Activated T-cell treated with anti-CD3 and anti-CD28 coated beads, Interleukin-2, amount 50 U/mL, for 4 hours (primary cell): Measurements from ENCODE around the gene SSH3. TPM values are rescaled to one million over a fixed set of nuclear protein-coding genes. Genes with fewer than 3 reads are reported as not detected.

Experiments
- ATAC-seq, 2 donors: fragments of 200-7000 bp; cut with Tn5 transposase; one replicate each; pipeline ENCODE4 v1.10.0; 2021
- DNase-seq: peaks from one replicate; pipeline ENCODE4 v3.0.0-alpha.2; 2020
- H3K27me3 Mint-ChIP-seq: one replicate; pipeline ENCODE4 v1.8.0; 2021; ENCODE audit warnings: low read depth, mixed read lengths
- H3K36me3 Mint-ChIP-seq: one replicate; pipeline ENCODE4 v1.8.0; 2022; ENCODE audit warnings: mixed read lengths; ENCODE audit not compliant: insufficient read depth
- H3K4me1 Mint-ChIP-seq: one replicate; pipeline ENCODE4 v1.8.0; 2021; ENCODE audit warnings: low read depth, mixed read lengths
- H3K4me3 Mint-ChIP-seq: one replicate; pipeline ENCODE4 v1.8.0; 2021; ENCODE audit warnings: mild to moderate bottlenecking, moderate library complexity, mixed read lengths
- H3K9me3 Mint-ChIP-seq: one replicate; pipeline ENCODE4 v1.8.0; 2021; ENCODE audit warnings: mixed read lengths
- total RNA-seq, 3 donors: library from RNA; stranded (reverse); gene quantifications; one replicate each; pipeline ENCODE4 v1.2.1, GENCODE V29; 2021

Gene SSH3
- total RNA-seq, 3 donors from 2014 or later = 4.8 to 7.2 (median 6.6) TPM

DNA sequence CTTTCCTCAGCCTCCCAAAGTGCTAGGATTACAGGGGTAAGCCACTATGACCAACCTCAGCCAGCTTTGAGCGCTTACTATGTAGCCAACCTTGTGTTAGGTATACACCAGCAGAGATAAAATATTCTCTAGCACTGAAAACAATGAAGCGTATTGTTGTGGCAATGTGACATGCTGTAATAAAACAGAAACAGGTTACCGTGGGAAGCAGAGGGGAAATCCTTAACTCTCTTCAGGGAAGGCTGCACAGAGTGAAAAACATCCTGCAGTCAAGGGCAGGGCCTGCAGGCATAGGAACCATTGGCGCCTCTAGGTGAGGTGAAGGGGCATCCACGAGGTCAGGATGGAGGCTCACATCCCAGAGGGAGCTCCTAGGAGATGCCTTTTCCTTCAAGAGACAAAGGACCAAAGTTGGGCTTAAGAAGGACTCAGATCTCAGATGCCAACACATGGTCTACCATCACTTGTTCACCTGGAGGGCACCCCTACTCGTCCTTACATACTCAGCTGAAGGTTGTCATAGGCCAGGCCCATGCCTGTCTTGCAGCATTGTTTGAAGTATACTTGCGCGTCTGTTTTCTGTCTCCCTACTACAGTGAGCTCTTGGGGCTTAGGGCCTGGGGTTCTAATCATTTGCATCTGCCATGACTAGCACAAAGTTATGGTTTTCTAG is 42.1 kb downstream of the SSH3 start:
- Mint-ChIP-seq H3K36me3 (no peaks in the 10 kb centered on the region), H3K4me3 (no peak overlapping the region), H3K9me3 (no peaks in the 10 kb centered on the region), H3K27me3 (no peaks in the 10 kb centered on the region), H3K4me1 (peaks cover 46% of the 10 kb centered on the region)
- DNase-seq (no peak), ATAC-seq (peak; percentile 36 to 61)

DNA sequence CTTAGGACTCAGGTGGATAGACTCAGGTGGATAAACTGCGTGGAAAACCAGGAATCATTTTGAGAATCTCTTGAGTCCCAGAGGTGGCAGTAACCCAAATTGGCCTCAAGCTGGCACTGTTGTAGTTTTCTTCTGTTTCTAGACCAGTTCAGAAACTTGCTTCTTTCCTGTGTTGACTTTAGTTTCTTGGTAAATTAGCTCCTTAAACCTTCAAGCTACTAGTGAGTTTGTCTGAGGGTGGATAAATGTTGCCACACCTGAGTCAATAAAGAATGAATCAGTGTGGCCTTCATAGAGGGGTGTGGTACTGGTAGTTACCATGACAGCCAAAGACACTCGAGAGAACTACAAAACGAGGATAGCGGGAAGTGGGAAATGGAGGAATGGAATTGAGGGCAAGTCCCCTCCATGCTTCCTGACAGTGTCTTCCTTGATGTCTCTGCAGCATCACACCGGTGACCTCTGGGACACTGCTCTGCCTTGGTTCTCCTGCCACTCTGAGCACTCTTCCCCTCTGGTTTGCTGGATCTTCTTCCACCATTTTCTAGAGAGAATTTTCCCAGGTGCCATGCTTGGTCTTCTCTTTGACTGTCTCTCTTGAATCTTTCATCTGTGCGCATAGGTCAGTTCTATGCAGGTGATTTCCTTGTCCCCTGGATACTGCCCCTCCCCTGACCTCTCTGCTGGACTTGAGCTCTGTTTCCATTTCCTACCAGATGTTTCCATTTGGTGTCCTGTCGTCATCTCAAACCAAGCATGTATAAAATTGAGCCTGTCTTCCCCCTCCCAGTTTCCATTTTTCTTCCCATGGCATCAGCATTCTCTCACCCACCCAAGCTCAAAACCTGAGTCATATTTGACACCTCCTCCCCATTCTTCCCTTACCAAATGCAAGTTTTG is 42.8 kb downstream of the SSH3 start:
- no peaks in the 10 kb centered on the region for H3K36me3 Mint-ChIP-seq
- H3K9me3 Mint-ChIP-seq = no peaks in the 10 kb centered on the region
- H3K4me1 Mint-ChIP-seq = peaks cover 51% of the 10 kb centered on the region
- H3K27me3 Mint-ChIP-seq = no peaks in the 10 kb centered on the region
- H3K4me3 Mint-ChIP-seq = no peak overlapping the region
- DNase-seq = no peak
- peak; percentile 58 to 69 for ATAC-seq

DNA sequence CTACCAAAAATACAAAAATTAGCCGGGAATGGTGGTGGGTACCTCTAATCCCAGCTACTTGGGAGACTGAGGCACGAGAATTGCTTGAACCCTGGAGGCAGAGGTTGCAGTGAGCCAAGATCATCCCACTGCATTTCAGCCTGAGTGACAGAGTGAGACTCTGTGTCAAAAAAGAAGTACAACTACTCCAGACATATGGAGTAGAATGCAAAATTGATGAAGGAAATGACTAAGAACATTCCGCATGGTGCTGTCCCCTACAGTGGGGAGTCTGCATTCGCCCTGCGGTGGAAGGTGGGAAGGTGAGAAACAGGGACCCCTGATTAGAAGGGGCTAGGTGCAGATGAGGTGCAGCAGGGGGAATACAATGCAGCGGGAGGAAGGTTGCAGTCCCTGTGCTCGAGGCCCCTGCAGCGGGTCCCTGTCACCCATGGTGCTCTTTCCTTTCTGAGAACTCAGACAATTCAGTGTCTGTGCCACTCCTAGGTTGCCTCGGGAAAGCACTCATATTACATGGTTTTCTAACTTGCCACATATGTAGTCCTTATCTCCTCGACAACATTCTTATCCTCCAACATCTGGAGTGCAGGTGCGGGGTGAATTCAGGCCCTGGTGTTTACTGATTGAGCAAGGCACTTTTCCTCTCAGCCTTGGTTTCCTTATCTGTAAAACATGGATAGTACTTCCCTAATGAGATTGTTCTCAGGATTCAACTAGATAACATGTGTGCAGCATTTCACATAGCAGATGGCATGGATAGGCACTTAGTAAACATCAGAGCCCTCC is 44.8 kb downstream of the SSH3 start:
- ATAC-seq (no peak), DNase-seq (no peak)
- Mint-ChIP-seq H3K4me1 (peaks cover 64% of the 10 kb centered on the region), H3K9me3 (no peaks in the 10 kb centered on the region), H3K36me3 (no peaks in the 10 kb centered on the region), H3K4me3 (no peak overlapping the region), H3K27me3 (no peaks in the 10 kb centered on the region)

DNA sequence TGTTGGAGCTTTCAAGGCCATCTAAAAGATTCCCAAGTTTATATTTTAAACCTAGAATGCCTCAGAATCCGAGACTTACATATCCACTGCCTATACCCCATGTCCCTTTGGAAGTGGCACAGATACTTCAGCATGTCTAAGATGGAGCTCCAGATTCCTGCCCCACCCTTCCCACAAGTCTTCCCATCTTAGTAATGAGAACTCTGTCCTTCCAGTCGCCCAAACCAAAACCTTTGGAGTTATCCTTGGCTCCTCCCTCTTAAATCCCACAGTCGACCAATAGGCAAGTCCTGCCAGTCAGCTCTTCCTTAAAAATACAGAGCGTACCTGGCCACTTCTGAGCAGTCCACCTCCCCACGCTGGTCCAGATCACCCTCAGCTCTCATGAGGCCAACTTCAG is 45.7 kb downstream of the SSH3 start:
- Mint-ChIP-seq H3K4me1 (peaks cover 70% of the 10 kb centered on the region), H3K36me3 (no peaks in the 10 kb centered on the region), H3K27me3 (no peaks in the 10 kb centered on the region), H3K4me3 (no peak overlapping the region), H3K9me3 (no peaks in the 10 kb centered on the region)
- ATAC-seq (no peak), DNase-seq (no peak)

DNA sequence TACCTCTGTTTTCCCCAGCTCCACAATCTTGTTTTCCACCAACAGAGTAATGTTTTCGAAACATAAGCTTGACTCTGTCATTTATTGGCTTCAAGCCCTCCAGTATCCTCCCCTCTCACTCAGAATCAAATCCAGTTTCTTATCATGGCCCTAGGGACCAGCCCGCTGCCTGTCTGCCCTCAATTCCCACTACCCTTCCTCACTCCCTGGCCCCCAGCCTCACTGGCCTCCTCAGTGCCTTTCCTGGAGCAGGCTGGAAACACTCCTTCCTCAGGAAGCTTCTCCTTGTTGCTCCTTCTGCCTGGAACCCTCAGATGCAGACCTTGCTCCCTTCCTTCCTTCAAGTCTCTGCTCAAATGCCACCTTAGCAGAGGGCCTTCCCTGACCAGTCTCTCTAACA is 46.1 kb downstream of the SSH3 start:
- Mint-ChIP-seq H3K4me3 (no peak overlapping the region), H3K4me1 (peaks cover 70% of the 10 kb centered on the region), H3K27me3 (no peaks in the 10 kb centered on the region), H3K9me3 (no peaks in the 10 kb centered on the region), H3K36me3 (no peaks in the 10 kb centered on the region)
- ATAC-seq (no peak), DNase-seq (no peak)

GRCh38 chr11:67349928-67350465 is 46.7 kb downstream of the SSH3 start:
- H3K9me3 Mint-ChIP-seq = no peaks in the 10 kb centered on the region
- H3K27me3 Mint-ChIP-seq = no peaks in the 10 kb centered on the region
- no peak overlapping the region for H3K4me3 Mint-ChIP-seq
- H3K4me1 Mint-ChIP-seq = peaks cover 71% of the 10 kb centered on the region
- H3K36me3 Mint-ChIP-seq = no peaks in the 10 kb centered on the region
- no peak for DNase-seq
- no peak for ATAC-seq

- ATAC-seq = peak; percentile 13 to 29
- Mint-ChIP-seq H3K27me3 (no peaks in the 10 kb centered on the region), H3K4me1 (peaks cover 59% of the 10 kb centered on the region), H3K36me3 (no peaks in the 10 kb centered on the region), H3K9me3 (no peaks in the 10 kb centered on the region), H3K4me3 (peak overlapping the region; percentile 96)
- DNase-seq = peak; percentile 69
Observed at GRCh38 chr11:67351275-67352005, 48.1 kb downstream of the SSH3 start.

DNA sequence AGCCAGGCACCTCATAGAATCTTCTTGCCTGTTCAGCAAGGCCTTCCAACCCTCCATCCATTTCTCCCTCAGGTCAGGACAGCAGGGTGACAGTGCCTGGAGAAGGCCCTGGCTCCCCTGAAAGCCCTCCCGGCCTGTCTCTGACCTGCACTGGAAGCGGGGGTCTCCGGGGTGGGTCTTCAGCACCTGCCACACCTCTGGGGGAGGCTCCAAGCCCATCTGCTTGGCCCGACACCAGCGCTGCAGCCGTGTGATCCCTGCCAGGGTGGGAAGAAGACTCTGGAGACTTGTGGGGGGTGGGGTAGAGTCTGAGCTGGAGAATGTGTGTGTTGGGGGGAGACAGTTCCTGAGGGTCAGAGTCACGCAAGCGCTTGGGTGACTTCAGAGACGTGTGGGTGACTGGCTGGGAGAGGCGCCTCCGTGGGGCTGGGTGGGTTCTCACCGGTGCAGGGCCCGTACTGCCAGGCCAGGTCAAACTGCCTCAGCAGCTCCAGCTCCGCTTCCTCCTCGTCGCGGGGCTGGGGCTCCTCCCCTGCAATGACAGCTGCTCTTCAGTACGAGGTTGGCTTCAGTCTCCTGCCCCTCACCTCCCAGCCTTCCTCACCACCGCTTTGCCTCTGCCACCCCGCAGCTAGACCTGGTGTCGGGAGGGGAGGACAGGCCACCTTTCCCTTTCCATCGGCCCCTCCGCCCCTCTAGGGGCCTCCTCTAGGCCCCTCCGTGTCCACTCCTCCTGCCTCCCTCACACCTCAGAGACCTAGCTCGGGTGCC is 49.4 kb downstream of the SSH3 start:
- H3K4me1 Mint-ChIP-seq = peaks cover 66% of the 10 kb centered on the region
- no peaks in the 10 kb centered on the region for H3K27me3 Mint-ChIP-seq
- ATAC-seq (peak; percentile 33 to 34), DNase-seq (peak; percentile 34)
- no peaks in the 10 kb centered on the region for H3K36me3 Mint-ChIP-seq
- no peaks in the 10 kb centered on the region for H3K9me3 Mint-ChIP-seq
- H3K4me3 Mint-ChIP-seq = peak overlapping the region; percentile 96

GRCh38 chr11:67353317-67354074 is 50.2 kb downstream of the SSH3 start, which contains the start of gene POLD4:
Gene POLD4 (minus strand): TSS chr11:67353546. CDS start chr11:67353399, 147 bp downstream.
- H3K4me1 Mint-ChIP-seq = peaks cover 62% of the 10 kb centered on the region
- H3K36me3 Mint-ChIP-seq = no peaks in the 10 kb centered on the region
- peak; percentile 95 for DNase-seq
- H3K4me3 Mint-ChIP-seq = peak within 1 kb of the TSS; percentile 96
- H3K27me3 Mint-ChIP-seq = no peaks in the 10 kb centered on the region
- peak; percentile 93 for ATAC-seq
- no peaks in the 10 kb centered on the region for H3K9me3 Mint-ChIP-seq

DNA sequence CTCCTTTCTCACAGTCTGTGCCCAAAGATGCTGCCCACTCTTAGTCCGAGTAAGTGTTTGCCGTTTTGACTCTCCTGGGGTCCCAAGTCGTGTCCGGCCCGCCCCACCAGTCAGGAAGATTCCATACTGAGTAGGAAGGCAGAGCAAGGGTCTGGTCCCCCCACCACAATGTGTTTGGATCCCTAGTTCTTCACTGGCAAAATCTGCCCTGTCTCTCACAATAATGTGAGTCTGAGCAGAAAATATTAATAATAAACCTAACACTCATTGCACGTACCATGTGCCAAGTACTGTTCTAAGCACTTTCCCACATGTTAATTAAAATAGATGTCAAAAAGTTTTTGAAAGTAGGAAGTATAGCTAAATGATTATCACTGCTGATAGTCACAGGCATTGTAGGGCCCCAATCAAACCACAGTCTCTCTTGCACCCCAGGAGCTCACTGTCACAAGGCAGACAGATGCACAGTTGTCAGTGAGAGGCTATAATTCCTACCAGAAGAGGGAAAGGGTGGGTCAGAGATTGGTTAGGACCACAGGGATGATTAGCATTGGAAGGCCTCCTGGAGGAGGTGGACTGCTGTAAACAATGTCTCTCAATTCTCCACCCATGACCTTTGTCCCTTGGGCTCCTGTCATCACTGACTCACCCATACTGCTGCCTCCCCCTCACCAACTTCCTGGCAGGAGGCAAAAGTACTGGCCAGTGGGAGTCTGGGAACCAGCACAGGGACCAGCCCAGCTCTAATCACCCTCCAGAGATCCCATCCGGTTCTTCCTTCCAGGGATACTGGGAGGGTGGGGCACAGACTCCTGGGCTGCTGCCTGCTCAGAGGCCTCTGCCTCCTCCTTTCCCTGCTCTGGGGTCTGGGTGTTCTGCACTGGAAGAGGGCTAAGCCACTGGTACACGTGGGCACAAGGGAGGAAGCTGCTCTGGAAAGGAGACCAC is 51.0 kb downstream of the SSH3 start:
- DNase-seq (no peak), ATAC-seq (no peak)
- Mint-ChIP-seq H3K9me3 (no peaks in the 10 kb centered on the region), H3K36me3 (no peaks in the 10 kb centered on the region), H3K27me3 (no peaks in the 10 kb centered on the region), H3K4me1 (peaks cover 54% of the 10 kb centered on the region), H3K4me3 (peak overlapping the region; percentile 96)

DNA sequence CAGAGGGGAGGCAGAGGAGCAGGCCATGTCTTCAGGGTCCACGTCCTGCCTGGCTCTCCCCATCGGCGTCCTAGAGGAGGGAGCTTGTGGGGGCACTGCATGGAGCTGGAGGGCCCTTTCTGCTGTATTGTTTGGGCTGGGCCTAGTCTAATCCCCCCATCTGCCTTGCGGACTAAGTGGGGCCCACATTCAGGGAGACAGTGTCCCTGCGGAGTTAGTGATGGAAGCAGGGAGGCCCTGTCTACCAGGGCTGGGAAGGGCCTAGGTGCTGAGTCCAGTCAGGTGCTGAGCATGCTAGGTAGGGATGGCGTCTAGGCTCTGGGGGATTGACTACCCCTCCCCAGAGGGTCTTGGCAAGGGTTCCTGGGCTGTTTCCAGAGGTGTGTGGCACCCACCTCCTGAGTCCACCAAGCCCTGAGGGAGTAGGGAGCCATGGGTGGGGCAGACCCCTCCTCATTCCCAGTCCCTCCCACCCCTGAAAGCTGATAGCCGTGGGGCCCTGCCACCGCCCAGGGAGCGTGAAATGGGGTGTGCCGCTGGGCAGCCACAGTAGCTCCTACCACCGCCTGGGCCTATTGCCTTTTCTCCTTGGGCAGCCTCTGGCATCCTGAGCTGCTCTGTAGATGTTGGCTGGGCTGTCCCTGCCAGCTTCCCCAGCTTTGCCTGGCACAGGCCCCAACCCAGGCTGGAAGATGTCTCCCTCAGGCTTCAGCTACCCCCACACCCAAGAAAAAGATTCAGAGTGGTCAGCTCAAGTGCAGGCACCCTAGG is 51.9 kb downstream of the SSH3 start:
- H3K4me3 Mint-ChIP-seq = no peak overlapping the region
- H3K27me3 Mint-ChIP-seq = no peaks in the 10 kb centered on the region
- DNase-seq (no peak), ATAC-seq (no peak)
- H3K4me1 Mint-ChIP-seq = peaks cover 45% of the 10 kb centered on the region
- H3K36me3 Mint-ChIP-seq = no peaks in the 10 kb centered on the region
- no peaks in the 10 kb centered on the region for H3K9me3 Mint-ChIP-seq
